Measurements from ENCODE around the gene ALOX5.

DNA sequence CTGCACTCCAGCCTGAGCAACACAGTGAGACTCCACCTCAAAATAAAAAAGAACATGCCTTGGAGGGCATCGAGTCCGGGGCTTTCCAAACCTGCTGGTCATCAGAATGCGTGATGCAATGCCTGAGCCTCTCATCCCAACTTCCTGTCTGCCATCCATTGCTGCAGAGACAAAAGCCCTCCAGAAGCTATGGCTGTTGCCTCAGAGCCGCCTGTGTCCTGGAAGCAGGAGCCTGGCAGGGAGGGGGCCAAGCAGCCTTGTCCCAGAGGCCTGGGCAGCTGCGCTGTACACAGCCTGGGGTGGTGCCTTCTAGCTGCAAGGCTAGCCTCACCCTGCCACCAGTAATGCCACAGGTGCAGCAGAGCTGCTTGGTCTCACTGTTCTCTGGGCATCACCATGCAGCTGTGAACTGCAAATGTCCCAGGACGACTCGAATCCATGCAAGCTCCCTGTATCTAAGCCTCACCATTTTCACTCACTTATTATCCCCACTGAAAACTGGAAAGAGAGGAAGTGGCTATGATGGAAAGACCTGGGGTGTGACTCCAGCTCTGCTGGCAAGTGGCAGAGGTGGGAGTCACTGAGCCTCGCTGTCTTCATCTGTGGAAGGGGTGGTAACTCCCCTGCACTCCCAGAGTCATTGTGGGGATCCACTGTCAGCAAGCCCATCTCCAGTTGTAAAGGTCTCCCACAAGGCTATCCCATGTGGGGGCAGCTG is 7.0 kb downstream of the ALOX5 start:
- no peak for TF ChIP-seq POLR2A (IDR thresholded peaks at IDR 0.05; ENCODE audit: low read depth, low read length)
- no peak for TF ChIP-seq SPI1 (IDR thresholded peaks at IDR 0.05; ENCODE audit: low read depth, low read length)
- TF ChIP-seq TAF1 (IDR thresholded peaks at IDR 0.05; ENCODE audit: low read depth, low read length), result no peak
- TF ChIP-seq POU2F2 (IDR thresholded peaks at IDR 0.05; ENCODE audit: low read depth, low read length), result no peak
- TF ChIP-seq POLR2AphosphoS5 (IDR thresholded peaks at IDR 0.05; ENCODE audit: low read depth, low read length), result no peak
- no peak for TF ChIP-seq PAX5 (IDR thresholded peaks at IDR 0.05; ENCODE audit: insufficient read depth, low read length, severe bottlenecking)
